Fibroblast of mammary gland (primary cell): ENCODE measurements around the gene ADAM33.
A peak's percentile ranks its signal among the peaks of the same experiment; 100 is the strongest.

Source experiments
- DNase-seq: peaks from one replicate; pipeline ENCODE4 v3.0.0-alpha.2; 2010; ENCODE audit warnings: low read depth
- H3K4me3 ChIP-seq: 2 replicates; pipeline ENCODE4 v1.5.1; 2011; ENCODE audit warnings: low read depth, mild to moderate bottlenecking, low read length, moderate library complexity; ENCODE audit not compliant: control insufficient read depth
- CTCF ChIP-seq: conservative IDR thresholded peaks from 2 replicates; pipeline ENCODE4 v1.5.1; 2011; ENCODE audit warnings: low read depth, low read length, inconsistent platforms; ENCODE audit not compliant: control insufficient read depth, insufficient read depth

ADAM33 gene

GRCh38 chr20:3681931-3682781 lies at the start of gene ADAM33:
TSS of gene ADAM33 (minus strand) at chr20:3682010. CDS start at chr20:3682004, 6 bp downstream.
- TF ChIP-seq CTCF: no peak
- peak within 1 kb of the TSS; percentile 68 for H3K4me3 ChIP-seq
- DNase-seq: peak; percentile 56

GRCh38 chr20:3730803-3731672 lies 49.2 kb upstream of the ADAM33 start:
- no peak overlapping the region for H3K4me3 ChIP-seq
- DNase-seq: no peak

GRCh38 chr20:3729811-3730540 lies 48.2 kb upstream of the ADAM33 start:
- no peak for TF ChIP-seq CTCF

More at GRCh38 chr20:3730803-3731672, 49.2 kb upstream of the ADAM33 start:
- TF ChIP-seq CTCF: no peak

GRCh38 chr20:3729378-3729777 lies 47.6 kb upstream of the ADAM33 start:
- H3K4me3 ChIP-seq: no peak overlapping the region
- no peak for DNase-seq
- TF ChIP-seq CTCF: no peak

More at GRCh38 chr20:3729811-3730540, 48.2 kb upstream of the ADAM33 start:
- no peak for DNase-seq
- H3K4me3 ChIP-seq: no peak overlapping the region

GRCh38 chr20:3728876-3729275 lies 47.1 kb upstream of the ADAM33 start:
- H3K4me3 ChIP-seq: no peak overlapping the region
- no peak for TF ChIP-seq CTCF
- DNase-seq: no peak

- no peak overlapping the region for H3K4me3 ChIP-seq
- no peak for TF ChIP-seq CTCF
Observed at GRCh38 chr20:3728354-3728753, 46.5 kb upstream of the ADAM33 start.

More at GRCh38 chr20:3728354-3728753, 46.5 kb upstream of the ADAM33 start:
- no peak for DNase-seq
